Measurements from ENCODE around the gene ZNF280B.
"Not testable (repeated sequence)": the region's sequence is repeated elsewhere in the genome, so short reads cannot be mapped to it uniquely, and the experiment has no call there.

GRCh38 chr22:22441626-22442025 is 66.9 kb downstream of the ZNF280B start:
- TF ChIP-seq POLR2AphosphoS5 (IDR thresholded peaks at IDR 0.05; ENCODE audit: borderline replicate concordance, low read depth, low read length); EZH2 (IDR thresholded peaks at IDR 0.05): not testable (repeated sequence)
